Measurements from ENCODE around the gene DKK1.

Gene DKK1, protein sequence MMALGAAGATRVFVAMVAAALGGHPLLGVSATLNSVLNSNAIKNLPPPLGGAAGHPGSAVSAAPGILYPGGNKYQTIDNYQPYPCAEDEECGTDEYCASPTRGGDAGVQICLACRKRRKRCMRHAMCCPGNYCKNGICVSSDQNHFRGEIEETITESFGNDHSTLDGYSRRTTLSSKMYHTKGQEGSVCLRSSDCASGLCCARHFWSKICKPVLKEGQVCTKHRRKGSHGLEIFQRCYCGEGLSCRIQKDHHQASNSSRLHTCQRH

GRCh38 chr10:52313933-52314821, at the start of gene DKK1:
Gene DKK1, plus strand, starts transcription at chr10:52314281. Its CDS starts 154 bp downstream, at chr10:52314435.
- no peak for DNase-seq

DNA sequence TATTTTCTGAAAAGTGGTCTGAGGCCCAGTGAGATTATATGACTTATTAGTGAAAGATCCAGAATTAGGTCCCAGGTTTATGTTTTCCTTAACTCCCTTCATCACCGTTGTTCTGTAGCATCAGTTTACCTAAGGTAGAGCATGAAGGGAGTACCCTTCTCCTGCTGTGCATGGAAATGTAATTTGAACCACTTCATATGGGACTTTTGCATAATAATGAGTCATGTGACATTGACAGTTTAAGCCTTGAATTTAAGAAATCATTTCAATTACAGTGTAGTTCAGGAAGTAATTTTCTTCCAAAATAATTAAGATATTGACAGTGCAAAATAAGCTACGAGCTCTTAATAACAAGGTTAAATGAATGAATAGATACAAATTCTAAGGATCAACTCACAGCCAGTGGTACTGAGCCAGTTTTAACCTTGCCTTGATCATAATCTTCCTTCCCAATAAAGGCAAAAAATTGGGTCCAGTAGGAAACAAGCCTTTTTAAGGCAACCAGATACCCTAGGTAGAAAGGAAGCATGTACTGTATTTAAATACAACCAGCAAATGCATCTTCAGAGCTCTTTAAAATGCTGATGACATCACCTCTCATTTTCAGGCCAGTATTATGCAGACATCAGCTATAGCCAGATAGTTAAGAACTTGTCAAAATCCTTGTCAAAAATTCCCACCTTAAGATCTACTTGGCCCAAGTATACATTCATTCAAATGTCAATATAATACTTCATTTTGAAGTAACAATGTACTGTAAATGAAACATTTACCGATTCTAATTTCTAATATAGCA, 48.8 kb upstream of the DKK1 start:
- DNase-seq, result no peak

DNA sequence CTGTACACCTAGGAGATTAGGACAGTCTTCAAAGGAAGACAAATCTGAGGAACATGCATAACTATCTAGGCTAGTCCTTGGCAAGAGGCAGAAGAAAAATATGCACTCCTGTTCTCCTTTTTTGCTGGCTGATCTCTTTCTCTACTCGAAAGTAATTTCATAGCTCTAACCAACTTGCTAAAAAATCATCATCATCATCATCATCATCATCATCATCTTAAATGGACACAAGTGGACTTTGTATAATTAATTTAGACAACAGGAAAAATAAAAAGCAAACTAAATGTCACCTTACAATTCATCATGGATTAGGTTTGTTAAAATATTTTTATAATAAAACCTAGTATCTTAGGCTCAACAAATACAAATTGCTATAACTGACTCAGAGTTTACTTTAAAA, 47.2 kb upstream of the DKK1 start:
- DNase-seq, result no peak

- DNase-seq, result no peak
Measured at GRCh38 chr10:52268790-52269189, 45.3 kb upstream of the DKK1 start.

DNA sequence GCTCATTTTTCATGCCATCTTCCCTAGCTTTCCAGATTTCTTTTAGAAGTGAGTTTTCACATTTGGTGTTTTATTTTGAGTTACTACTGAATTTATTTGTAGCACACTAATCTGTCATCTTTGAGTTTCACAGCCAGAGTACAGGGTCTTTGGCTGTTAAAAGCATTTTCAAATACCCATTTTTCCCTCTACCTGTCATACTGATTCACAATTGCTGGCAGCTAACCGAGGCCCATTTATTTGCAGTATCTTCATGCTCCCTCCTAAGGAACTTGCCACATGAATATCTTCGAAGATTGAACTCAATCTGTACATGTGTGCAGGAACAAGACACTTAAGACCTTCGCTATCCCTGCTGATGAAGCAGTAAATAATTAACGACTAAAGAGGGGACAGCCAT, 44.8 kb upstream of the DKK1 start:
- no peak for DNase-seq

GRCh38 chr10:52276163-52276562, 37.9 kb upstream of the DKK1 start:
- no peak for DNase-seq

DNA sequence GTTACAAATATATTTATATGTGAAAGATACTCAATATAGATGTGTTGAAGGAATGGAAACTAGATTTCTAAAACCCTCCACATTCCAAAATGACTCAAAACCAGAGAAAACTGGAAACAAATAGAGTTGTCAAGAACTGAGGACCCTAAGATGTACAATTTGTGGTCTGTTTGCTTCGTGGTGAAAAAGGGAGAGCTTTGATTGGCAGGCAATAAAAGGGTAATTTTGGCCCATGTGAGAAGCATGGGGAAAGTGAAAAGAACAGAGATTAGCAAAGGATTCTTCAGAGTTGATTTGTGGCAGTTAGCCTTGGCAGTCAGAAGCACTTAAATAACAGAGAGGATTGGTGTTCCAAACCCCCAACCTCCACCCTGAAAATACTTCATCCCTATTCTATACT, 37.1 kb upstream of the DKK1 start:
- no peak for DNase-seq

GRCh38 chr10:52279546-52279945, 34.5 kb upstream of the DKK1 start:
- no peak for DNase-seq

DNA sequence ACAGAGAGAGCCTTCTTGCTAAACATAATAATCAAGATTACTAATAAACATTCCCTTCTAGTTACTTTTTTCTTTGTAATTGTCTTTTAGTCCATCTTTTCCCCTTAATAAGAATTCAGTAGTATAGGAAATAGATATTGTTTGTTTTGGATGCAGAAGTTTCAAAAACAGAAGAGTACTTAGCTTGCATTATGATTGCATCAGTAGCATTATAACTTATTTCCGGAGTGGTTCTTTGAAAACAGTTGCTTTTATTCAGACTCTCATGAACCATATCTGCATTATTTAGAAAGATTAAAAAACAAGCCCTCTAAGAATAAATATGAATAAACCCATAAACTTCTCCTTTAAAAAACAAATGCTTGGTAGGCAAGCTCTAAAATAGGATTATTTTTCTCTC, 34.0 kb upstream of the DKK1 start:
- DNase-seq, result no peak

DNA sequence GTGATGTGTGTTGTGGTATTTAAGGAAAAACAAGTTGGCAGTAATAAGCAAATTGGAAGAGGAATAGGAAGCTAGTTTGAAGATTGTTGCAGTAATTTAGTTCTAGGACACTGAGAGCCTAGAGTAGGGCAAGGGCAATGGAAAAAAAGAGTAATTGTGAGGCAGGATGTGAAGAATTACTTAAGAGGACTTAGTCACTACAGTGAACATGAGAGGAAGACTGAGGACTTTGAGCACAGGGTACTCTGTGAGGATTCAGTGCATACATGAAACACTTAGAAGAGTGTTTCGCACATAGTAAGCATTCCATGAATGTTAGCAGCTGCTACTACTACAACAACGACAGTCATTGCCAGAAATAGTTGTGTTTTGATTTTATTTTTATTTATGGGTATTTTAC, 30.9 kb upstream of the DKK1 start:
- DNase-seq, result no peak

DNA sequence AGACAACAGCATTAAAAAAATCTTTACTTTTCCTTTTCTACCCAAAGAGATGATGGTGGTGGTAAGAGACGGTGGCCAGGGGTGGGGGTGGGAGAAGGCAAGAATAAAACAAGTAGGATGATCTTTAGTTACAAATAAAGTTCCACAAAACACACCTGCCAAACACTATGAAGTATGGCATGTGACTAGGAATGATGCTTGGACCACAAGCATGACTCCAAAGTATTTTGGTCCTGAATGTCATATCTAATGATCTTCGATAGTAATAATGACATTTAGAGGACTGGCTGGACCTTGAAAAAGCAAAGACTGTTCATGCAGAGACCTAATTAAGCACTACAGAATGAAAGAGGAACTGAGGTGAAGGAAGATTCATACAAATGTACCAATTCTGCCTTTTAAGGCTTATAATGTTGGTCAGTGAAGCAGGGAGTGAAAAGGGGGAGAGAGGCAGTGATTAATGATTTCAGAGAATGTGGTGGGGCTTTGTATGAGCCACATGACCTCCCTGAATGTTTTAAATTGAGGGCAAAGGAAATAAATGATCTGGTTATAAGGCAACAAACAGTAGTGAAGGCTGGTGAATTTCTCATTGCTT, 29.6 kb upstream of the DKK1 start:
- DNase-seq, result no peak

DNA sequence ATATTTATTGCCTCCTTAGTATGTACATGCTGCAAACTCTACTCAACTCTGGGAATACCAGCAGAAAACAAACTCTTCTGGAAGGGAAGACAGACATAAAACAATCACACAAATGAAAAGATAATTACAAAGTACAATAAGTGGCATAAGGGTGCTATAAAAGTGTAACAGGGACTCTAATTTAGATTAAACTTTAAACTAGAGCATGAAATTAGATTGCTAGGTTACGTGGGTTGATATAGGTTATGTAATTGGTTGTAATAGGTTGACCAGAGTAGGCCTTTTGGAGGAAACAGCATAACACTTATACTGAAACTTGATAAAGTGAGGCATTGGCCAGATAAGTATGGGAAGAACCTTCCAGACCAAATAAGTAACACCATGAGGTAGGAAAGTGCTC, 26.2 kb upstream of the DKK1 start:
- DNase-seq, result no peak

DNA sequence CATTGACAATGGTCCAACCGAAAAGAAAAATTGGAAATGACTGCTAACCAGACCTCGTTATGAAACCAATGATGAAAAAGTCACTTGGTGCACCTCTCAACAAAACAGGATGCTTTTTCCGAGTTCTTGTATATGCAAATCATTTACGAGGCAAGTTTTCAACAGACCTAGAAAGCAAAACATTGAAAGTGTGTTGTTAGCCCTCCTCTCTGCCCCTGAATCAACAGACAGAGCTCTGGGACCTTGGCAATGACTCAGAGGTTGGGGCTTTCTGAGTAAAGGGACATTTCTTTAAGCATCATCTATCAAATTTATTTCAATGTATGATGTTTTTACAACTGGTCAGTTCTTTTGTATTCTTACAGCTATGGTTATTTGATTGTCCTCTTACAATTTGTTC, 16.3 kb upstream of the DKK1 start:
- no peak for DNase-seq

DNA sequence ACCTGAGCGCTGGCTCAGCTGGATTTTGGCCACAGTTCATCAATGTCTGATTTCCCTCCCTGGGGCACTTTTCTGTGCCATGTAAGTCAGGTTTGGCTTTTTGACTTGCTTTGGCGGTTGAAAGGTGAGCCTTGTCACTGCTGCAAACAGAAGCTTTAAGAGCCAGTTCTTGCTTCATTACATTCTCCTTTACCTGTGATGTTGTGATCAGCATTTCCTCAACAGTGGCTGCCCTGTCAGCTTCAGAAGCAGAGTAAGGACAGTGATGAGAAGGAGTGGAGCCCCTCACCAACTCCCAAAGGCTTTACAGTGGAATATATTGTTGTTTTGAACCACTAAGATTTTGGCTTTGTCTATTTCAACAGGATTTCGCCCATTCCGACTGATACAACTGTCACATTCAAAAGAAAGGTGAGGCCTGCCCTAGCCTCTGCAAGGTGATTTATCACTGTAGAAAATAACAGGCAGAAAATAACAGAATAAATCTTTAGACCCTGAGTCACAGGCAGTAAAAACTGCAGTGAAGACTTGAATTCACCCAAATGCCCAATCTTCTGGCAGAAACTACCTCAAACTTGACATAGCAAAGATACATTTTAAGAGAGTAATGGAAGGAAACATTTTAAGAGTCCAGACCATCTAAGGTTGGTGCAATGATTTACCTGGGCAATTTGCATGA, 13.3 kb upstream of the DKK1 start:
- DNase-seq, result no peak

GRCh38 chr10:52308251-52309031, 5.6 kb upstream of the DKK1 start:
- no peak for DNase-seq

- no peak for DNase-seq
Measured at GRCh38 chr10:52312942-52313255, 1.2 kb upstream of the DKK1 start.

- no peak for DNase-seq
Measured at GRCh38 chr10:52313256-52313932, 687 bp upstream of the DKK1 start.

DNA sequence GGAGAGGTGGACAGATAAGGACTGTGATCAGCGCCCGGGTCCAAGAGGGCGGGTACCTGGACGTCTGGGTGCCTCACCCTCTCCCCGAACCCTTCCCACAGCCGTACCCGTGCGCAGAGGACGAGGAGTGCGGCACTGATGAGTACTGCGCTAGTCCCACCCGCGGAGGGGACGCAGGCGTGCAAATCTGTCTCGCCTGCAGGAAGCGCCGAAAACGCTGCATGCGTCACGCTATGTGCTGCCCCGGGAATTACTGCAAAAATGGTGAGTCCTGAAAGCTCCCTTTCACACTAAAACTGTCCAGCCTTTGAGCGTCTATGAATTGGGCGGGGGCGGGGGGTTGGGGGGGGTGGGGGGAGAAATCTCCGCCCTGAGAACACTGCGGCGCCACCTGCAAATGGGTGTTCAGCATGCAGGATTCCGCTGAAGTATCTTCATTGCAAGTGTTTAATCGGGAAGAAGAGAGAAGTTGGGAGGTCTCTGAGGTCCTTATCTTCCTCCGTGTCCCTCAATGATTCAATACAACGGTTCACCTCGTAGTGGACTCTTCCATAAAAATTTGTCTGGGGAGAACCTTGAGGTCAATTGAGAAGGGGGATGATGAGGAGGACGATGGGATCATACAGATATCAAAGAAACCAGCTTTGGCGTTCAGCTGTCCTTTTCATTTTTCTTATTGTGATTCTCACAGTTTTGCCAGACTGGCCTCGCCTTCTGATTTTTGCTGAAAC, 906 bp downstream of the DKK1 start:
- DNase-seq, result no peak

DNA sequence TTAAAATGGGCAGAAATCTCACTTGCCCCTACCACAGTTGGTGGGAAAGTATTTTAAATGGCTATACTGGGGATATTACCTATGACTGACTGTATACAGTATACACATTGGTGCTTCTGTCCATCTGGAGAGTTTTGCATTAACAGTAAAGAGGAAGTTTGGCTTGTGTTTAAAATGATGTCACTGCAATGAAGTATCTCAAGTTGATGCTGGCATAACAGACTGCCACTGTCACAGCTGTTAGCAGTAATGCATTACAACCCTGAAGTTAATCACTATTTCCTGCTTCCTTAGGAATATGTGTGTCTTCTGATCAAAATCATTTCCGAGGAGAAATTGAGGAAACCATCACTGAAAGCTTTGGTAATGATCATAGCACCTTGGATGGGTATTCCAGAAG, 1.9 kb downstream of the DKK1 start:
- DNase-seq, result no peak

DNA sequence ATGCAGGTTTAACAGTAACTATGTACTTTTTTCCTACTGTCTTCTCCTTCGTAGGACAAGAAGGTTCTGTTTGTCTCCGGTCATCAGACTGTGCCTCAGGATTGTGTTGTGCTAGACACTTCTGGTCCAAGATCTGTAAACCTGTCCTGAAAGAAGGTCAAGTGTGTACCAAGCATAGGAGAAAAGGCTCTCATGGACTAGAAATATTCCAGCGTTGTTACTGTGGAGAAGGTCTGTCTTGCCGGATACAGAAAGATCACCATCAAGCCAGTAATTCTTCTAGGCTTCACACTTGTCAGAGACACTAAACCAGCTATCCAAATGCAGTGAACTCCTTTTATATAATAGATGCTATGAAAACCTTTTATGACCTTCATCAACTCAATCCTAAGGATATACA, 2.4 kb downstream of the DKK1 start:
- no peak for DNase-seq
